CD4-positive, alpha-beta T cell treated with Interferon gamma for 1 hour (primary cell): ENCODE data around the gene HIPK3.

Experiments used
- DNase-seq: peaks from one replicate; pipeline ENCODE4 v3.0.0-alpha.2; 2020

The HIPK3 gene

DNA sequence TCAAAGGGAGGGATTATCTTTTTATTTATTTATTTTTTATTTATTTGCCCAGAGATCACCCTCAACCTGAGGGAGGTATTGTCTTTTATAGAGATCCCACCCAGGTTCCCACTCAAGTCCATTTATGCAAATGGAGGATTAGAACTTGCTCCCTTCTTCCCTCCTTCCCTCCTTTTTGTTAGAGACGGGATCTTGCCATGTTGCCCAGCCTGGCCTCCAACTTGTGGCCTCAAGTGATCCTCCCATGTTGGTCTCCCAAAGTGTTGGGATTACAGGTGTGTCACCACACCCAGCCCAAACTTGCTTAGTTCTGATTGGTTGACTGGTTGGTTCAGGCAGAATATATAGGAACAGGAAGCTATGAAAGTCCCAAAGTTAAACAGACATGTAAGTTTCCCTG lies 51.9 kb downstream of the HIPK3 start:
- no peak for DNase-seq

DNA sequence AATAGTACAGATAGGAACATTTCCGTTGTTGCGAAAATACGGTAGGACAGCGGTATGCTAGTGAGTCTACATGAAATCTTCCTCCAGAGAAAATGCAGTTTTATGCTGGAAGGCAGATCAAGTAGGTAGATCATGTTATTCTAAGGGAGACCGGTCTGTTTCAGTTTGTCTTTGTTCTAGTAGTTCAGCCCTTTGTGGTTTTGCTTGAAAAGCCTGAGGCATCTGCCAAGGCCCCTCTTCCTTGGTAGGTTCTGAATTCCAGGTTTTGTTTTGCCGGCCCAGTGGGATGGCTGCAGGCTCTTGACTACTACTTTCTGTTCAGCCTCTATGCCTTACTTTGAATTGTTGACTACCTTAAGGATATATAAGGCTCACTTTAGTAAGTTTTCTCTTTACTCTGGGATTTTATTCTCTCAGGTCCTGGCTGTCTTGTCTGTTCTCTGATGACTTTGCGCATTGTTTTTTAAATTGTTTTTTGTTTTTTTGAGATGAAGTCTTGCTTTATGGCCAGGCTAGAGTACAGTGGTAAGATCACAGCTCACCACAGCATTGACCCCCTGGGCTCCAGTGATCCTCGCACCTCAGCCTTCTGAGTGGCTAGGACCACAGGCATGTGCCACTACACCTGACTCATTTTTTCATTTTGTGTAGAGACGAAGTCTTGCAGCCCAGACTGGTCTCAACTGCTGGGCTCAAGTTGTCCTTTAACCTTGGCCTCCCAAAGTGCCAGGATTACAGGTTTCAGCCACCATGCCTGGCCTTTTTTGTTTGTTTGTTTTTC lies 53.7 kb downstream of the HIPK3 start:
- no peak for DNase-seq

DNA sequence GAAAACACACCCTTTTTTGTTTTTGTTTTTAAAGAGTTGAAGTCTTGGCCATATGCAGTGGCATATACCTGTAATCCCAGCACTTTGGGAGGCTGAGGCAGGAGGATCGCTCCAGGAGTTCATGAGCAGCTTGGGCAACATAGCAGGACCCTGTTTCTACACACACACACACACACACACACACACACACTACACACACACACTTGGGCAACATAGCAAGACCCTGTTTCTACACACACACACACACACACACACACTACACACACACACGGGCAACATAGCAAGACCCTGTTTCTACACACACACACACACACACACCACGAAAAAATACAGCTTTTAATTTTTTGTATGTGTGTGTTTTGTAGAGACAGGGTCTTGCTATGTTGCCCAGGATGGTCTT lies 54.5 kb downstream of the HIPK3 start:
- no peak for DNase-seq

DNA sequence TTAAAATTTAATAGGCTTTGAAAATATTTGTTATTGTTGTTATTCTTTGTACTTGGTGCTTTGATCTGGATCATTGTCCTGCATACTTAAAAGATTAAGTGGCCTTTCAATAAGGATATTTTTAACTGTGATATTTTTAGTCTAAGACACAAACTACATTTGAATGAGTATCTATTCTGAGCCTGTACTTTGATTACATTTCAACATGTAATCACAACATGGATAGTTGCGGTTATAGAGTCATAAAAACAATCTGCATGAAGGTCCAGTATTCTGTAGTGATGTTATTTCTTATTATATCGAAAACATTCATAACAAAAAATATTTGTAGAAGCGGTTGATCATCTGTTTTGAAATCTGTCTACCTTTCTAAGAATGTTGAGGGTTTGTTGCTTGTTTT lies 58.6 kb downstream of the HIPK3 start:
- DNase-seq: no peak

DNA sequence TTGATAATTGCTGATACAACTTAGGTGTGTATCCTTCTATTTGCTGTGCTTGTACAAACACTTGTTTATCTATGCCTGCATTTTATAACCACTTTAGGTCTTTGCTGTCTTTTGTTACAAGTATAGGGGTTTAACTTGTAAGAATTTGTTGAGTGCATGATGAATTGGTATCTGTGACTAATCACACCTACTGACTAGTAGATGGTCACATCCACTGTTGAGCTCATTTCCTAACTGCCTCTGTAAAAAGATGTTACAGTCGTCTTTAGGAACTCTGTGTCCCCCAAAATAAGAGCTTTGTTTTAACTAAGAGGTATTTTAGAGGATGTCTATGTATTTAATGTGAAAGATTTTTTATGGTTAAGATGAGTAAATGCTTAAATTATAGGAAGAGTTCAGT lies 60.5 kb downstream of the HIPK3 start:
- DNase-seq: no peak

DNA sequence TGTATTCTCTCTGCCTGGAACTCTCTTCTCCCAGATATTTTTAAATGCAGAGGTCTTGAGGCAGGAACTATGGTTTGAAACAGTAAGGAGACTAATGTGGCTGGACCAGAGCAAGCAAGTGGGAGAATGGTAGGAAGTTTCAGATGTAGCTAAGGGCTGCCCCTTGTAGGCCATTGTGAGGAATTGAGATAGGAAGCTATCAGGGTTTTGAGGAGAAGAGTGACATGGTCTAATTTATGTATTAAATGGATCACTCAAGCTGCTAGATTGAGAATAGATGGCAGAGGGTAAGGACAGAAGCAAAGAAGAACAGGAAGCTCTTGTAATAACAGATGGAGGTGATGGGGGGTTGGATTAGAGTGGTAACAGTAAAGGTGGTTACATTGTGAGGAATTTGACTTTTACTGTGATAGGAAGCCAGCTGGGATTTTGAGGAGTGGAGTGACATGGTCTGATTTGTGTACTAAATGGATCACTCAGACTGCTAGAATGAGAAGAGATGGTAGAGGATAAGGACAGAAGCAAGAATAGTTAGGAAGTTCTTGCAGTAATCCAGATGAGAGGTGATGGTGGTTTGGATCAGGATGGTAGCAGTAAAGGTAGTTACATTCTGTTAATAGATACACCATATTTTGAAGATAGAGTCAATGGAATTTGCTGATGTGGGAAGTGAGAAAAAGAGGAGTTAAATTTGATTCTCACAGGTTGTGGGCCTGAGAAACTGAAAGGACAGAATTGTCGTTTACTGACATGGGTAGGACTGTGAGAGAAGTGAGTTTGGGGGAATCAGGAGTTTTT lies 63.0 kb downstream of the HIPK3 start:
- no peak for DNase-seq

DNA sequence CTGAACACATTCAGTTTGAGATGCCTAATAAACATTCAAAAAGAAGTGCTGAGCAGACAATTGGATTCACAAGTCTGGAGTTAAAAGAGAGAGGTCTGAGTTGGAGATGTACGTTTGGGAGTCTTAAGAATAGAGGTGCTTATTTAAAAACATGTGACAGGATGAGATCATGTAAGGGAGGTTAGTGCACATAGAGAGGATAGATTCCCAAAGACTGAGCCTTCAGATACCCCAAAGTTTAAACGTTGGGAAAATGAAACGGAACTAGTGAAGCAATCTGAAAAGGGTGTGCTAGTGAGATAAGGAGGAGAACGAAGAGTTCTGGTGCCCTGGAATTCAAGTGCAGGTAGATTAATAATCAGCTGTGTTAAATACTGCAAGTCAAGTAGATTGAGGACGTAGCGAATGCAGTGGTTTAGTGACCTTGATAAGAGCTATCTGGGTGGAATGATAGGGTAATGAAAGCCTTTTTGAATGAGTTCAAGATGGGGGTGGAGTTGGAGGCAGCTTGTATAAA lies 63.7 kb downstream of the HIPK3 start:
- no peak for DNase-seq

DNA sequence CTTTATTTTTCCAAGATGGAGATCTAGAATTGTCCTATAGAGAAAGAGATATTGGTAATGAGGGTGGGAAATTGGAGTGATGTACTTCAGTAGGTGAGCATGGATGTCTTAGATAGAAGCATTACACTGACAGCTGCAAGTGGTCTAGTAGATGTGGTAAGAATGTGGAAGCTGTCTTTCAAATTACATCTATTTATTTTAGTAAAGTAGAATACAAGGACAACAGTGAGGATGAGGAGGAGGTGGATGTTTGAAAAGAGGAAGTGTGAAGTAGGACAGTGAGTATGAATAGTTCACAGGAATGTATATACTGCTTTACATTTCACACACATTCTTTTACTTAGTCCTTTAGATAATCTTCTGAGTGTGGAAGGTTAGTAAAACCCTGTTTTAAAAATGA lies 64.2 kb downstream of the HIPK3 start:
- DNase-seq: no peak

DNA sequence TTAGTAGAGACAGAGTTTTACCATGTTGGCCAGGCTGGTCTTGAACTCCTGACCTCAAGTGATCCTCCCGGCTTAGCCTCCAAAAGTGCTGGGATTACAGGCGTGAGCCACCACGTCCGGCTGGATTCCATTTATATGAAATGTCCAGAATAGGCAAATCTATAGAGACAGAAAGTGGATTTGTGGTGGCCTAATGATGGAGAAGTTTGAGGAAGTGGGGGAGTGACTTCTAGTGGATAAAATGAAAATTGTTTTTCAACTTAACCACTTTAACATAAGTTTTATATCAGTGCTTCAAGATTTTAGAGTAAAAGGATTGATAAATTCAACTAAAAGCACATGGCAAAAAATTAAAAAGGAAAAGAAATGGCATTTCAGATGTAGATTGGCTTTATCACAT lies 66.2 kb downstream of the HIPK3 start:
- DNase-seq: no peak

DNA sequence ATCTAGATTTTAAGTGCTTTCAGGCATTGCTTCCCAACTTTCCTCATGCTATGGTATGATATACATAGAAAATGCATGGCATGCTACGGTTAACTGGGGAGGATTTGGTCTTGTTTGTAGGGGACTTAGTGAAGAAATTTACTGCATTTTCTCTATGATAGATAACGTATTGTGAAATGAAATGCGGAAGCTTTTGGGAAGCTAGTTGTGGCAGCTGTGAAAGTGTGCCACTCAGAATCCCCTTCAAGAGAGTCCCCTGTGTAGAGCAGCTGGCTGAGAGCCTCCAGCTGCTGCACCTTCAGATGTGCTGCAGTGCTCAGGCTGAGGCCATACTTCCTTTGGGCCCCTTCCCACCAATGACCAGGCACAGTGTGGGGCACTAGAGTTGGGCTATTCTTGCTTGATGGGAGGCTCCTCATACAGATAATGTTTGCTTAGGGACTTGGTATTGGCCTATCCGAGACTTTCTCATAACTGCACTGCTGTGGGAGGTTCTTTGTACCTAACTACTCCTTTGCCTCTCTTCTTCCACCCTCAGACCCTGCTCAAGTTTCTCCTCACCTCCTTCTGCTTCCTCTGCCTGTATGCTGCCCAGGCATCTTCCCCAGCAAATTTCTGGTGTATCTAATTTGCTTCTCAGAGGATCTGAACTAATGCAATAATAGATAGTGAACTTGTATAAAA lies 67.3 kb downstream of the HIPK3 start:
- DNase-seq: no peak

DNA sequence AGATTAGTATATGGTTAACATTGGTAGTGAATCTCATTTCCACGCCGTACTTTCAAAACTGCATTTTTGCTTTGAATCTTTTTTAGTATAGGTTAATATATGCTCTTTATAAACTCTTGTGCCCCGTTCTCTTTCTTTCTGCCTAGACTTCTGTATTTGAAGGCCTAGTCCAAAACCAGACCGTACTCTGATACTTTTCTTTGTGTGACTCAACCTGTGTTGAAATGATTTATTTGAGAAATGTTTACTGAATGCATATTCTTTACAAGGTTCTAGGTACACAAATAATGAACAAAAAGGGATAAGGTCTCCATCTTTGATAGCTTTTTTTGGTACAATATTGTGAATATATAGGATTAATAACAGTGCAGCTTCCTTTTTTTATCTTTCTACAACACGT lies 68.3 kb downstream of the HIPK3 start:
- DNase-seq: no peak

DNA sequence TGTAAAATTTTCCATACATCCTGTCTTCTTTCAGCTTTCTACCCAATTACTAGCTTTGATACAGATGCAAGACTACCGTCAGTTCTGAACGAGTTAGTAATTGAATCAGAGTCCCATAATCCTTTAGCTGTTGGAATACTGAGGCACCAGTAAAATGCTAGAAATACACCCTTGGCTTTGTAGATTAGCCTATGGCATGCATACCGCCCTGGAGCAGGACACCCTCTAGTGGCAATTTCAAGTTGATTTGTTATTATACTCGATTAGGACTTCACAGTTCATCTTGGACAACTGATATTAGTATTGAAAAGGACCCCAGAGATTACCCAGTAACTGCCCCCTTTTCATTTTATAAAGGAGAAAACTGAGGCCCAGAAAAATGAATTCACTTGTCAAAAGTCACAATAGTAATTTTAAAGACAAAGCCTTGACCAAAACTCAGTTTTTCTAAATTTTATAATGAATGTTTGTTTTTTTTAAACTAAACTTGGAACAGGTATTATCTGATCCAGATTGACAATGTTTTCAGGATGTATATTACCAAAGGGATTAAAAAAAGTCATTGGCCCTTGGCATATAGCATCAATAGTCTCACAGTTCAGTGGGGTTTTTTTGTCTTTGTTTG lies 72.6 kb downstream of the HIPK3 start:
- peak; percentile 29 for DNase-seq

DNA sequence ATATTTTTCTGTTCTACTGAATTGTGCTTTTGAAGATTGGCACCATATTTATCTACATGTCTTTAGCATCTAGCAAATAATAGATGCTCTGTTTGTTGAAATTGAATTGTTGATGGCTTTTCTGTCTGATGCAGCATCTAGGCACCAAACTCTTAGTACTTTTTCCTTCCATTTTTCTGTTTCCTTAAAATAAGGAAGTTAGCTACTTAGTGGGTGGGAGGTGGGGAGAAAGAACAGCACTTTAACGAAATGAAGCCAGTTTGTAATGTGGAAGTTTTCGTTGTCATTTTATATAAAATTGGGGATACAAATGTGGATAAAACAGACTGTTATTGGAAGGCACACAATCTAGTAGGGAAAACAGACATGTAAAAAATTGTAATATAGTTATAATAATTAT lies 76.6 kb downstream of the HIPK3 start:
- no peak for DNase-seq

DNA sequence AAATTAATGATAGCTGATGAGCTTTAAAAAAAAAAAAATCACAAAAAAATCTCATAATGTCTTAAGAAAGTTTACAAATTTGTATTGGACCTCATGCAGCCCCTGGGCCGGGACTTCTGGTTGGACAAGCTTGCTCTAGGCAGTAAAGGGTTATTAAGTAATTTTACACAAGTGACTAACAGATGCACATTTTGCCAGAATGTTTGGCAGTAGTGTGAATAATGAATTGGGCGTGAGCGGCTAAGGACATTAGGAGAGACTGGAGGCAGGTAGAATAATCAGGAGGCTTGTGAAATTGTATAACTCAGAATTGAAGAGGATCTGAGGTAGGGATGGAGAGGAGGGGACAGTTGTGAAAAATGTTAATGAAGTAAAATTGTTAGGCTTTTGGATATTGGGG lies 77.4 kb downstream of the HIPK3 start:
- DNase-seq: no peak

DNA sequence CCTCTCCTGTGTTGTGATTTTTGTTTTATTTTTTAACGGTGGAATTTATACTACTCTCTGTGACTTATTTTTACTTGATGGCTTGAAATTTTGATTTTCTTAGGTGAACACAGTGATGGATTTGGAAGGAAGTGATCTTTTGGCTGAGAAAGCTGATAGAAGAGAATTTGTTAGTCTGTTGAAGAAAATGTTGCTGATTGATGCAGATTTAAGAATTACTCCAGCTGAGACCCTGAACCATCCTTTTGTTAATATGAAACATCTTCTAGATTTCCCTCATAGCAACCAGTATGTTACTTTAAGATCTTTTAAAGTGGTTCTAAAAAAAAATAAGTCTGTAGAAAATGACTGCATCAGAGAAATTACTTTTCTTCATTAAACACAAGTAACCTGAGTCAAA lies 82.1 kb downstream of the HIPK3 start:
- DNase-seq: no peak

DNA sequence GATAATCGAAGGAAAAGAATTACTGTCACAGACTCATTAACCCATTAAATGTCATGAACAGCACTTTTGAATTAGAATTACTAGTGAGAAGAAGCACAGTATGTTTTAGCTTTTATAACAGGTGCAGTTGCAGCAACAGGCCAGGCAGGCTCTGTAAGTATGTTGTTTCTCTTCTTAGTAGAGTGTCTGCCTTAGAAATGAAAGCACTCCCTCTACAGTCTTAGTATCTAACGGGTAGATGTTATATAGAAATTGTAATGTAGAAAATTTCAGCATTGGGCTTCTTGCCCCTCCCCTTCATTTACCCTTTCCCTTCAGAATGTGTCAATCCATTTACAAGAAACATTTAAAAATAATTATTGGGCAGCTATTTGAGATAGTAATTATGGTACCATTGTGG lies 87.4 kb downstream of the HIPK3 start:
- no peak for DNase-seq

DNA sequence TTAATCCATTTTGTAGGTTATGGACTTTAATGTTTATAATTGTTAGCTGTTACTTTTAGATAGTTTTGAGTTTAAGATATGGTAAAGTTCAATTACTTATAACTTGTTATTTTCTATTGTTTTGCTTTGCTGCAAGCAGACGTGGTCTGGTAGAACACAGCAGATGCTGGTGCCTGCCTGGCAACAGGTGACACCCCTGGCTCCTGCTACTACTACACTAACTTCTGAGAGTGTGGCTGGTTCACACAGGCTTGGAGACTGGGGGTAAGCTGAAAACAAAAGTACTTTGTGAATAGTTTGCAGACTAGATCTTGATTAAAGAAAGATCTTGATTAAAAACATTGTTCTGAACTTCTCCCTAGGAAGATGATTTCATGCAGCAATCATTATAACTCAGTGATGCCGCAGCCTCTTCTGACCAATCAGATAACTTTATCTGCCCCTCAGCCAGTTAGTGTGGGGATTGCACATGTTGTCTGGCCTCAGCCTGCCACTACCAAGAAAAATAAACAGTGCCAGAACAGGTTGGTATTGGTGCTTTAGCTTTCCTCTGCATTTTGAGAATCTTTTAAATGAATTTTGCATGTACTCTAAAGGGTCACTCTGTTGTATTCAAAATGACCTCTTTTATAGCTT lies 90.4 kb downstream of the HIPK3 start:
- peak; percentile 44 for DNase-seq

DNA sequence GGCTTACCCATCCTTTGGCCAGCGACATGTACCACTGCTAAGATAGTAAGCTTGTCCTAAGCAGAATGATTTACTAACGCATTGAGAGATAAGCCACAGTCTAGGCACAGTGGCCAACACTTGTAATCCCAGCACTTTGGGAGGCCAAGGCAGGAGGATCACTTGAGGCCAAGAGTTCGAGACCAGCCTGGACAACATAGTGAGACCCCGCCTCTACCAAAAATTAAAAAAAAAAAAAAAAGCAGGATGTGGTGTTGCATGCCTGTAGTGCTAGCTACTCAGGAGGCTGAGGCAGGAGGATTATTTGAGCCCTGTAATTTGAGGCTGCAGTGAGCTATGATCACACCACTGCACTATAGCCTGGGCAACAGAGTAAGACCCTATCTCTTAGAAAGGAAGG lies 93.1 kb downstream of the HIPK3 start:
- no peak for DNase-seq

DNA sequence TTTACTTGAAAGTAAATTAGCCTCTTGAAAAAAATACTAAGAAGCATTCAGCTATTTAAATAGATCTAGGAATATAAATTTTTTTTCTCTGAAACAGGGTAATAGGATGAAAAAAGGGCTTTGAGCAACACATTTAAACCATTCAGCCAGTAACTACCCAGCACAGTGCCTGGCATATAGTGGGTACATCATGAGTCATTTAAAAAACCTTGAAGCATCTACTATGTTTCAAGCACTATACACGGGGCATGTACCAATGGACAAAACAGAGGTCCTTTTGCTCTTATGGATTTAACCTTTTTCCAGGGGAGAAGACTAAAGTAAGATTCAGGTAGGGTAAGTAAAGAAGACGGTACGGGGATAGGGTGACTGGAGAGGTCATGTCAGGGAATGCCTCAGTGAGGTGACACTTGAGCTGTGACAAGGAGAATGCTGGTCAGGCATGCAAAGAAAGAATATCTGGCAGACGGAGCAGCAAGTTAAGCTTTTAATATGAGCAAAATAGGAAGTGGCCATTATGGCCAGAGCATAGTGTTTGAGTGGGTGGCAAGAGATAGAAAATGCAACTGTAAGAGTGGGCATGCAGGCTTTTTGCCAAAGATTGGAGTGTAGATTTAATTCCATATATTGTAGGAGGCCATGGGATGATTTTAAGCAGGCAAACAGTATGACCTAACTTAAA lies 101.1 kb downstream of the HIPK3 start:
- DNase-seq: no peak

DNA sequence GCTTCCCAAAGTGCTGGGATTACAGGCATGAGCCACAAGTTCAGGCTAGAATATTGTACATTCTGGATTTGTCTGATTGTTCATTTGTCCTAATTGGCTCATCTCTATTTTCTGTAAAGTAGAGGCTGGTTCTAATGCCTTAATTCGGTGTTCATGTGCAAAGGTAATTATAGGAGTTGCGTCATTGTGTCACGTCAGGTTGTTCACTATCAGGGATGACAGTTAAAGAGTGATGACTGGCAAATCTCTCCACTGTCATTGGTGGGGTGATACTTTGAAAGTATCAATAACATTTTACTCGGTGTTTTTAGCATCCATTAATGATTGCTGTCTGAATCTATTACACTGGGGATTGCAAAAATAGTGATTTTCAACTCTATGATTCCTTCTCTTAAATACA lies 103.5 kb downstream of the HIPK3 start:
- DNase-seq: no peak

DNA sequence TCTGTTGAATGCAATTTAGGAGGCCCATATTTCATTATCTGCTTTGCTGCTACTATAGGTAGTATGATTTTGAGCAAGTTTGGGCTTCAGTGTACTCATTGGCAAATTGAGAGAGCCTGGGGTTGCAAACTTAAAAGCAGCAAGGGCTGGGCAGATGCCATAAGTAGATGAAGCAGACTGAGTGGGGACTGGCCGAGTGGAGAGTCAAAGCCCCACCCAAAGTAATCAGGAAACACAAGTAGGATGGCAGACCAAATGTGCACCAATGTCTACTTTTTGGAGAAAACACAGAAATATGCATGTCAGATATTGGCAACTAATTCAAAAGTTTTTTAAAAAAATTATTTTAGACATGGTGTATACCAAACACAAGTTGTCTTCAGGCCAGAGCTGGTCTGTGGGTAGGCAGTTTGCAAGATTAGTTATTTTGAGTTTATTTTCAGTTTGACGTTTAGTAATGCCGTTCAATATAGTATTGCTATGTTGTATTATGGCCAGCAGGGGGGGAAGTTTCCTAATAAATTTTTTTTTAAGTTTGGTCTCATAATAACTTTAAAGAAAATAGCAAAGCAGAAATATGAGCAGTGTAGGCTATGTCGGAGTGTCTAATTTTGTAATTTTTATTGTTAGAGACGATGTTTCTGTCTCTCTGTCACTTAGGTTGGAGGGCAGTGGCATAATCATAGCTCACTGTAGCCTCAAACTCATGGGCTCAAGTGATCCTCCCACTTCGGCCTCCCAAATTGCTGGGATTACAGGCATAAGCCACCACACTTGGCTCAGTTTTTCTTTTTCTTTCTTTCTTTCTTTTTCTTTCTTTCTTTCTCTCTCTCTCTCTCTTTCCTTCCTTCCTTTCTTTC lies 105.1 kb downstream of the HIPK3 start:
- no peak for DNase-seq
